Hepatocyte (in vitro differentiated cells): ENCODE data around the gene C7orf25.

Experiments used
- CTCF ChIP-seq: fragments of 200-600 bp; sonication (generic); IDR thresholded peaks from 2 replicates; pipeline ENCODE4 v1.5.1; 2016; ENCODE audit warnings: antibody characterized with exemption, mild to moderate bottlenecking; ENCODE audit not compliant: poor library complexity
- EZH2 ChIP-seq: fragments of 200-600 bp; sonication (generic); IDR thresholded peaks from 2 replicates; pipeline ENCODE4 v1.6.1; 2016; ENCODE audit warnings: antibody characterized with exemption, mild to moderate bottlenecking, borderline replicate concordance

- TF ChIP-seq CTCF (no peak), EZH2 (no peak)
These were observed 34.2 kb upstream of the C7orf25 start for GRCh38 chr7:42945821-42946626.
